H1 (cell line): ENCODE data around the gene EDEM2. TPM values are rescaled to one million over a fixed set of nuclear protein-coding genes. Genes with fewer than 3 reads are reported as not detected.

ENCODE experiments used
- CTCF ChIA-PET: fragments of 300-600 bp; sonication (Branson Sonifier 250); formaldehyde crosslinking; loops from one replicate; lab custom pipeline; 2021; ENCODE audit not compliant: partially characterized antibody; lab: Charles Lee
- POLR2A ChIA-PET: fragments of 300-600 bp; sonication (Branson Sonifier 250); formaldehyde crosslinking; loops from one replicate; lab custom pipeline; 2021; ENCODE audit warnings: inconsistent platforms; ENCODE audit not compliant: partially characterized antibody; lab: Charles Lee
- DNase-seq, 2 experiments: peaks; one replicate each; pipeline versions ENCODE4 v3.0.0 to v3.0.0-alpha.2; 2010 to 2022; ENCODE audit warnings: low spot score in 2 of 2, low read depth in 1 of 2, mixed read lengths in 1 of 2
- FAIRE-seq: peaks from 2 replicates; lab custom pipeline; 2011; peaks lifted over from hg19 to GRCh38; lab: Jason Lieb, UNC
- H2AFZ ChIP-seq: 2 replicates; pipeline ENCODE4 v1.8.1; 2012; ENCODE audit warnings: low read length, inconsistent platforms
- H2AK5ac ChIP-seq: 2 replicates; pipeline ENCODE4 v1.6.1; 2013; ENCODE audit warnings: low read depth, low read length
- H2BK120ac ChIP-seq: replicated peaks from 2 replicates; pipeline ENCODE3; 2013; ENCODE audit warnings: low read depth, low read length, inconsistent platforms
- H2BK12ac ChIP-seq: 2 replicates; pipeline ENCODE4 v1.6.1; 2013; ENCODE audit warnings: low read depth, low read length
- H2BK15ac ChIP-seq: 2 replicates; pipeline ENCODE4 v1.6.1; 2013; ENCODE audit warnings: low read length
- H2BK20ac ChIP-seq: 2 replicates; pipeline ENCODE4 v1.6.1; 2013; ENCODE audit warnings: low read length
- H2BK5ac ChIP-seq: 2 replicates; pipeline ENCODE4 v1.6.1; 2013; ENCODE audit warnings: low read depth, low read length
- H3K14ac ChIP-seq: 2 replicates; pipeline ENCODE4 v1.6.1; 2013; ENCODE audit warnings: inconsistent platforms; ENCODE audit not compliant: insufficient read length
- H3K18ac ChIP-seq: 2 replicates; pipeline ENCODE4 v1.6.1; 2013; ENCODE audit warnings: low read length; ENCODE audit errors: extremely low read depth
- H3K23ac ChIP-seq: 2 replicates; pipeline ENCODE4 v1.6.1; 2013; ENCODE audit warnings: inconsistent platforms; ENCODE audit not compliant: insufficient read length
- H3K23me2 ChIP-seq: 2 replicates; pipeline ENCODE4 v1.6.1; 2013; ENCODE audit warnings: low read depth, low read length
- H3K27ac ChIP-seq: 2 replicates; pipeline ENCODE4 v1.6.1; 2011; ENCODE audit warnings: low read depth, low read length, inconsistent platforms
- H3K27me3 ChIP-seq, 4 experiments: replicated peaks in 1 of 4; 1 replicate in 1 of 4; 2 replicates in 3 of 4; pipeline versions ENCODE4 v1.6.1 to v1.8.1; 2011 to 2013; ENCODE audit warnings: low read length in 3 of 4, mild to moderate bottlenecking in 3 of 4, inconsistent platforms in 2 of 4, mixed read lengths in 2 of 4, moderate library complexity in 1 of 4; ENCODE audit not compliant: control insufficient read depth in 3 of 4, insufficient read depth in 3 of 4; ENCODE audit errors: extremely low read depth in 1 of 4
- H3K36me3 ChIP-seq, 4 experiments: 2 replicates each; pipeline versions ENCODE4 v1.6.1 to v1.8.1; 2011 to 2013; ENCODE audit warnings: mild to moderate bottlenecking in 4 of 4, low read length in 3 of 4, moderate library complexity in 2 of 4, control low read depth in 1 of 4, inconsistent platforms in 1 of 4; ENCODE audit not compliant: insufficient read depth in 4 of 4, control insufficient read depth in 2 of 4
- H3K4ac ChIP-seq: replicated peaks from 2 replicates; pipeline ENCODE3; 2013; ENCODE audit warnings: low read length, low read depth, mixed read lengths, inconsistent platforms; ENCODE audit not compliant: insufficient read length
- H3K4me1 ChIP-seq, 4 experiments: replicated peaks in 1 of 4; 1 replicate in 1 of 4; 2 replicates in 3 of 4; pipeline versions ENCODE4 v1.6.1 to v1.8.1; 2011 to 2013; ENCODE audit warnings: low read length in 3 of 4, inconsistent platforms in 2 of 4, mixed read lengths in 1 of 4; ENCODE audit not compliant: insufficient read depth in 4 of 4, control insufficient read depth in 3 of 4
- H3K4me2 ChIP-seq, 2 experiments: 2 replicates each; pipeline versions ENCODE4 v1.6.1 to v1.8.1; 2011 to 2013; ENCODE audit warnings: low read depth in 2 of 2, low read length in 2 of 2, control low read depth in 1 of 2, inconsistent platforms in 1 of 2, mild to moderate bottlenecking in 1 of 2; ENCODE audit not compliant: insufficient read depth in 1 of 2
- H3K4me3 ChIP-seq, 4 experiments: fragments of 200-600, 300-600 bp in 1 of 4; sonication (generic), shearing (Covaris generic), sonication (Bioruptor Twin) in 1 of 4; 2 replicates each; pipeline versions ENCODE4 v1.5.1 to v1.8.1; 2011 to 2016; ENCODE audit warnings: low read length in 4 of 4, low read depth in 3 of 4, control low read depth in 2 of 4, inconsistent platforms in 2 of 4, mild to moderate bottlenecking in 2 of 4, mixed read lengths in 1 of 4, moderate library complexity in 1 of 4; ENCODE audit not compliant: insufficient read depth in 2 of 4; ENCODE audit errors: extremely low read depth in 1 of 4
- H3K56ac ChIP-seq: replicated peaks from 2 replicates; pipeline ENCODE3; 2013; ENCODE audit warnings: low read depth, mild to moderate bottlenecking, mixed read lengths, low read length, inconsistent platforms; ENCODE audit not compliant: insufficient read length
- H3K79me1 ChIP-seq: 2 replicates; pipeline ENCODE4 v1.6.1; 2013; ENCODE audit warnings: low read depth, low read length, control low read depth
- H3K79me2 ChIP-seq, 2 experiments: 2 replicates each; pipeline versions ENCODE4 v1.6.1 to v1.8.1; 2012 to 2013; ENCODE audit warnings: low read length in 2 of 2, mild to moderate bottlenecking in 2 of 2, inconsistent platforms in 1 of 2; ENCODE audit not compliant: insufficient read depth in 2 of 2, control insufficient read depth in 1 of 2
- H3K9ac ChIP-seq, 4 experiments: replicated peaks in 1 of 4; 1 replicate in 1 of 4; 2 replicates in 3 of 4; pipeline versions ENCODE4 v1.6.1 to v1.8.1; 2011 to 2013; ENCODE audit warnings: low read depth in 3 of 4, low read length in 3 of 4, control low read depth in 2 of 4, mild to moderate bottlenecking in 2 of 4, moderate library complexity in 2 of 4, inconsistent platforms in 1 of 4; ENCODE audit errors: extremely low read depth in 1 of 4
- H3K9me3 ChIP-seq, 2 experiments: 2 replicates each; pipeline versions ENCODE4 v1.6.1 to v1.8.1; 2012 to 2013; ENCODE audit warnings: mild to moderate bottlenecking in 2 of 2, moderate library complexity in 2 of 2, control low read depth in 1 of 2, inconsistent platforms in 1 of 2, low read depth in 1 of 2, low read length in 1 of 2, mixed read lengths in 1 of 2; ENCODE audit not compliant: insufficient read depth in 2 of 2
- H4K20me1 ChIP-seq, 2 experiments: replicated peaks in 1 of 2; 2 replicates each; pipeline versions ENCODE3 to v1.8.1; 2011 to 2013; ENCODE audit warnings: inconsistent platforms in 2 of 2, low read length in 2 of 2, mild to moderate bottlenecking in 1 of 2; ENCODE audit not compliant: insufficient read depth in 2 of 2, control insufficient read depth in 1 of 2
- H4K5ac ChIP-seq: 2 replicates; pipeline ENCODE4 v1.6.1; 2013; ENCODE audit warnings: low read length, low read depth, mixed read lengths, inconsistent platforms; ENCODE audit not compliant: insufficient read length
- H4K8ac ChIP-seq: 2 replicates; pipeline ENCODE4 v1.8.0; 2013; ENCODE audit warnings: mild to moderate bottlenecking, moderate library complexity, low read length, inconsistent platforms; ENCODE audit not compliant: insufficient read depth; ENCODE audit errors: extremely low read depth
- H4K91ac ChIP-seq: replicated peaks from 2 replicates; pipeline ENCODE3; 2013; ENCODE audit warnings: low read length, mixed read lengths, inconsistent platforms; ENCODE audit not compliant: insufficient read length
- CHD2 ChIP-seq: IDR thresholded peaks from 2 replicates; pipeline ENCODE4 v1.6.1; 2012; ENCODE audit warnings: low read length, improper control_type of control experiment
- WGBS, 2 experiments: shearing (Covaris generic) in 1 of 2; methylation state at CpG; one replicate each; pipeline versions ENCODE4 v1.1.6 to v1.1.7; 2013 to 2015; ENCODE audit warnings: low lambda C conversion rate in 2 of 2, mixed read lengths in 2 of 2, inconsistent platforms in 1 of 2, low coverage in 1 of 2, missing lambda C conversion rate in 1 of 2; ENCODE audit not compliant: insufficient replicate concordance in 2 of 2, insufficient coverage in 1 of 2, insufficient read length in 1 of 2; ENCODE audit errors: extremely low coverage in 1 of 2, missing lambda C conversion rate in 1 of 2; 5-methylcytosine and 5-hydroxymethylcytosine counted together
- polyA plus RNA-seq, 7 experiments: library from polyadenylated mRNA; depleted of rRNA in 3 of 7; stranded (reverse) in 5 of 7; unstranded in 2 of 7; fragments of >200 nt in 5 of 7; fragments of 200-250 nt in 2 of 7; gene quantifications; 1 replicate in 5 of 7; 2 replicates in 1 of 7; 4 replicates in 1 of 7; pipeline versions ENCODE4 v1.2.1 to v1.2.3, GENCODE V29; 2011 to 2013; ENCODE audit warnings: missing spikeins in 2 of 7, mixed read lengths in 2 of 7
- total RNA-seq: library from RNA; stranded (reverse); fragmentation: NEBNext Ultra II Directional; extraction: Animal tissue kit (Norgen Biotek cat#: 25700); gene quantifications from 2 replicates; pipeline ENCODE4 v1.2.1, GENCODE V29; 2021

The EDEM2 gene
- total and polyA plus RNA-seq, 2 of the 8 experiments (the other 6 are each of a cell fraction or from before 2014, with no cell fraction given) = 15.2 to 19.6 TPM

DNA sequence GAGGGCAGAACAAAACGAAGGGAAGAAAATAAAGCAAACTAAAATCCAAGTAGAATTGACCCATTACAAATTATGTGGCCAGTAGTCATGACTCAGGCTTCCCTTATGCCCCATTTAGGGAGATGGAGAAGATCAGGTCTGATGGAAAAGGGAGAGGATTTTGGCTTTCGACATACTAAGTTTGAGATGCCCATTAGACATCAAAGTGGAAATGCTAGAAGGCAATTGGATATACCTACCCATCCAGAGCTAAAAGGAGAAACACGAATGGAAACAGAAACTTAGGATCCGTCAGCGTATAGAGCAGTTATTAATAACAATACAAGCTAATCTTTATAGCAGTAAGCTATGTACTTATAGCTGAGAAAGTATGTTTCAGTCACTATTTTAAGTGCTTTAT is 59.3 kb downstream of the EDEM2 start:
- POLR2A ChIA-PET = interaction anchor here (1.1 to 1.4 kb wide), 2 partner anchors 9 to 10 kb away, joined by 3 read pairs; no protein-coding TSS in a partner anchor
- no peak overlapping the region for H3K4me2 ChIP-seq
- TF ChIP-seq CHD2 = no peak

More for the DNA sequence above, 59.3 kb downstream of the EDEM2 start:
- Histone ChIP-seq H2BK15ac (no peak overlapping the region), H3K14ac (no peak overlapping the region), H3K4me3 (no peak overlapping the region), H3K4ac (no peak overlapping the region), H2AFZ (no peak overlapping the region), H3K23me2 (peaks cover 5% of the 10 kb centered on the region), H2BK20ac (no peak overlapping the region), H2AK5ac (no peak overlapping the region), H3K27ac (no peak overlapping the region), H3K27me3 (no peaks in the 10 kb centered on the region), H4K20me1 (peaks cover 0 to 5% of the 10 kb centered on the region in 2 experiments), H4K5ac (no peak overlapping the region), H3K4me1 (peaks cover 0 to 7% (median 3%) of the 10 kb centered on the region in 4 experiments; a peak in 5 of 7 replicates), H3K36me3 (peaks cover 0 to 4% (median 3%) of the 10 kb centered on the region in 4 experiments; a peak in 2 of 8 replicates), H3K23ac (no peak overlapping the region), H2BK5ac (no peak overlapping the region), H2BK12ac (no peak overlapping the region), H4K91ac (no peak overlapping the region), H2BK120ac (no peak overlapping the region), H3K18ac (no peak overlapping the region), H3K9ac (no peak overlapping the region), H3K79me1 (peaks cover 2% of the 10 kb centered on the region; the same call in 1 of the 2 replicates), H3K79me2 (peaks cover 5 to 86% of the 10 kb centered on the region in 2 experiments; a peak in 3 of 4 replicates), H3K9me3 (no peaks in the 10 kb centered on the region), H4K8ac (no peak overlapping the region), H3K56ac (no peak overlapping the region)
- WGBS, 2 experiments = 90% methylated on average over 5 of the region's 5 CpGs; no CpG with 5 or more reads in 1 of the 2 experiments
- DNase-seq = no peak
- FAIRE-seq = no peak
- CTCF ChIA-PET = interaction anchor here (0.6 to 0.8 kb wide), 2 partner anchors 32 to 157 kb away, joined by 3 read pairs; no protein-coding TSS in a partner anchor
